Right ventricle myocardium superior (tissue), 1 donor: ENCODE results near the gene HM13. TPM values are rescaled to one million over a fixed set of nuclear protein-coding genes. Genes with fewer than 3 reads are reported as not detected.

Experiments
- ATAC-seq: fragments of 200-7000 bp; cut with Tn5 transposase; one replicate; pipeline ENCODE4 v1.9.1; 2020; ENCODE audit warnings: mild to moderate bottlenecking; ENCODE audit not compliant: poor library complexity
- DNase-seq: peaks from one replicate; pipeline ENCODE4 v3.0.0-alpha.2; 2020
- intact Hi-C: fragments of 100-400 bp; cut with DNase I; formaldehyde crosslinking; loops from one replicate; pipeline ENCODE4 v1.11.2; 2022
- total RNA-seq: library from RNA; stranded (reverse); fragmentation: NEBNext Ultra II Directional; extraction: Animal tissue kit (Norgen Biotek cat#: 25700); gene quantifications from one replicate; pipeline ENCODE4 v1.2.1, GENCODE V29; 2021
- donor health status: DM: no; HTN: yes; CAD: no; lungs with severe emphysema.

Gene HM13
- total RNA-seq, 1 donor from 2014 or later = 40.9 TPM

- DNase-seq (no peak), ATAC-seq (no peak)
- intact Hi-C loops = no loop called here
These were observed 45.5 kb downstream of the HM13 start for GRCh38 chr20:31559704-31560093.

GRCh38 chr20:31560094-31560745, 46.0 kb downstream of the HM13 start:
- ATAC-seq (no peak), DNase-seq (peak; percentile 83)
- intact Hi-C loops = no loop called here

- intact Hi-C loops = no loop called here
- no peak for ATAC-seq
- DNase-seq = no peak
These were observed 46.7 kb downstream of the HM13 start for GRCh38 chr20:31560746-31561598.

GRCh38 chr20:31562241-31562640, 48.0 kb downstream of the HM13 start:
- DNase-seq (no peak), ATAC-seq (no peak)
- intact Hi-C loops = no loop called here

- ATAC-seq (no peak), DNase-seq (no peak)
- intact Hi-C loops = no loop called here
These were observed 50.0 kb downstream of the HM13 start for GRCh38 chr20:31564284-31564683.

- intact Hi-C loops = no loop called here
- ATAC-seq (no peak), DNase-seq (no peak)
These were observed 51.6 kb downstream of the HM13 start for GRCh38 chr20:31565699-31566318.

GRCh38 chr20:31566319-31566657, 52.0 kb downstream of the HM13 start:
- intact Hi-C loops = no loop called here
- no peak for ATAC-seq
- no peak for DNase-seq

GRCh38 chr20:31566658-31567379, 52.6 kb downstream of the HM13 start:
- ATAC-seq (no peak), DNase-seq (no peak)
- intact Hi-C loops = no loop called here

- no peak for ATAC-seq
- no peak for DNase-seq
- intact Hi-C loops = no loop called here
These were observed 53.1 kb downstream of the HM13 start for GRCh38 chr20:31567380-31567720.

- ATAC-seq (no peak), DNase-seq (no peak)
- intact Hi-C loops = loop anchor here (2.0 kb wide), 1 partner anchor 45 kb away; no protein-coding TSS in a partner anchor
These were observed 53.9 kb downstream of the HM13 start for GRCh38 chr20:31568041-31568731.

GRCh38 chr20:31568773-31569162, 54.5 kb downstream of the HM13 start:
- intact Hi-C loops = loop anchor here (2.0 kb wide), 1 partner anchor 44 kb away; no protein-coding TSS in a partner anchor
- no peak for DNase-seq

GRCh38 chr20:31569163-31570020, 55.1 kb downstream of the HM13 start:
- DNase-seq = peak; percentile 62
- intact Hi-C loops = loop anchor here (2.0 to 5.0 kb wide), 2 partner anchors 43 to 153 kb away; partner anchors contain the start of gene BCL2L1
- peak; percentile 16 for ATAC-seq

More at GRCh38 chr20:31568773-31569162, 54.5 kb downstream of the HM13 start:
- no peak for ATAC-seq

GRCh38 chr20:31570021-31570463, 55.8 kb downstream of the HM13 start:
- no peak for DNase-seq
- ATAC-seq = no peak
- intact Hi-C loops = loop anchor here (5.0 kb wide), 1 partner anchor 152 kb away; the partner anchor contains the start of gene BCL2L1

GRCh38 chr20:31570735-31571617, 56.7 kb downstream of the HM13 start:
- intact Hi-C loops = loop anchor here (5.0 kb wide), 1 partner anchor 151 kb away; the partner anchor contains the start of gene BCL2L1

GRCh38 chr20:31572042-31572700, 57.9 kb downstream of the HM13 start:
- peak; percentile 20 for ATAC-seq
- no peak for DNase-seq
- intact Hi-C loops = loop anchor here (5.0 kb wide), 1 partner anchor 150 kb away; the partner anchor contains the start of gene BCL2L1

More at GRCh38 chr20:31570735-31571617, 56.7 kb downstream of the HM13 start:
- ATAC-seq (no peak), DNase-seq (no peak)
